CD8-positive, alpha-beta memory T cell (primary cell): ENCODE data around the gene PIK3CD. TPM values are rescaled to one million over a fixed set of nuclear protein-coding genes. Genes with fewer than 3 reads are reported as not detected.
A peak's percentile ranks its signal among the peaks of the same experiment; 100 is the strongest.
"Not testable (repeated sequence)": the region's sequence is repeated elsewhere in the genome, so short reads cannot be mapped to it uniquely, and the experiment has no call there.

Experiments used
- CTCF ChIA-PET: fragments of 350-600 bp; sonication (Branson Sonifier 250); formaldehyde crosslinking; loops from one replicate; lab custom pipeline; 2021; ENCODE audit warnings: antibody characterized with exemption; lab: Charles Lee
- POLR2A ChIA-PET: fragments of 350-600 bp; sonication (Branson Sonifier 250); formaldehyde crosslinking; loops from one replicate; lab custom pipeline; 2021; ENCODE audit warnings: antibody characterized with exemption; lab: Charles Lee
- DNase-seq, 5 donors: peaks; one replicate each; pipeline versions ENCODE4 v3.0.0 to v3.0.0-alpha.2; 2020 to 2022; ENCODE audit warnings: mixed read lengths in 1 of 5
- H3K27ac ChIP-seq: one replicate; pipeline ENCODE4 v1.7.0; 2013; ENCODE audit warnings: low read depth, mild to moderate bottlenecking, low read length, moderate library complexity
- H3K27me3 ChIP-seq: 2 replicates; pipeline ENCODE4 v1.7.0; 2013; ENCODE audit warnings: low read length, mild to moderate bottlenecking; ENCODE audit not compliant: insufficient read depth, poor library complexity, severe bottlenecking
- H3K36me3 ChIP-seq: 2 replicates; pipeline ENCODE4 v1.7.0; 2013; ENCODE audit warnings: mild to moderate bottlenecking, low read length, moderate library complexity; ENCODE audit not compliant: insufficient read depth
- H3K4me1 ChIP-seq: 2 replicates; pipeline ENCODE4 v1.7.0; 2013; ENCODE audit warnings: mild to moderate bottlenecking, low read length, moderate library complexity; ENCODE audit not compliant: insufficient read depth
- H3K4me3 ChIP-seq: 2 replicates; pipeline ENCODE4 v1.7.0; 2013; ENCODE audit warnings: mild to moderate bottlenecking, low read length
- H3K9me3 ChIP-seq: 2 replicates; pipeline ENCODE4 v1.7.0; 2013; ENCODE audit warnings: mild to moderate bottlenecking, low read length
- H3K27ac Mint-ChIP-seq, 8 donors: one replicate each; pipeline ENCODE4 v1.8.0; 2020 to 2021; ENCODE audit warnings: mixed read lengths in 8 of 8, mild to moderate bottlenecking in 6 of 8, inconsistent platforms in 3 of 8, moderate library complexity in 3 of 8
- H3K27me3 Mint-ChIP-seq, 2 donors: one replicate each; pipeline ENCODE4 v1.8.0; 2020 to 2021; ENCODE audit warnings: mixed read lengths in 2 of 2, mild to moderate bottlenecking in 1 of 2, moderate library complexity in 1 of 2
- H3K36me3 Mint-ChIP-seq, 3 donors: one replicate each; pipeline ENCODE4 v1.8.0; 2020 to 2021; ENCODE audit warnings: mixed read lengths in 3 of 3, inconsistent platforms in 1 of 3, mild to moderate bottlenecking in 1 of 3
- H3K4me1 Mint-ChIP-seq, 3 donors: one replicate each; pipeline ENCODE4 v1.8.0; 2020 to 2021; ENCODE audit warnings: mixed read lengths in 3 of 3, inconsistent platforms in 1 of 3, mild to moderate bottlenecking in 1 of 3
- H3K4me3 Mint-ChIP-seq, 7 donors: one replicate each; pipeline ENCODE4 v1.8.0; 2020 to 2021; ENCODE audit warnings: mixed read lengths in 7 of 7, mild to moderate bottlenecking in 6 of 7, moderate library complexity in 4 of 7, inconsistent platforms in 2 of 7
- H3K9me3 Mint-ChIP-seq, 5 donors: one replicate each; pipeline ENCODE4 v1.8.0; 2020 to 2022; ENCODE audit warnings: mixed read lengths in 5 of 5, mild to moderate bottlenecking in 3 of 5, moderate library complexity in 2 of 5, inconsistent platforms in 1 of 5
- polyA plus RNA-seq: library from polyadenylated mRNA; unstranded; fragments of 300-500 nt; fragmentation: Illumina TruSeq; gene quantifications from one replicate; pipeline ENCODE4 v1.2.3, GENCODE V29; 2021
- total RNA-seq, 2 experiments: library from RNA; stranded (reverse); gene quantifications; one replicate each; pipeline ENCODE4 v1.2.3, GENCODE V29; 2021

PIK3CD gene
- total and polyA plus RNA-seq, 3 experiments from 2014 or later = 109 to 165 (median 157) TPM

DNA sequence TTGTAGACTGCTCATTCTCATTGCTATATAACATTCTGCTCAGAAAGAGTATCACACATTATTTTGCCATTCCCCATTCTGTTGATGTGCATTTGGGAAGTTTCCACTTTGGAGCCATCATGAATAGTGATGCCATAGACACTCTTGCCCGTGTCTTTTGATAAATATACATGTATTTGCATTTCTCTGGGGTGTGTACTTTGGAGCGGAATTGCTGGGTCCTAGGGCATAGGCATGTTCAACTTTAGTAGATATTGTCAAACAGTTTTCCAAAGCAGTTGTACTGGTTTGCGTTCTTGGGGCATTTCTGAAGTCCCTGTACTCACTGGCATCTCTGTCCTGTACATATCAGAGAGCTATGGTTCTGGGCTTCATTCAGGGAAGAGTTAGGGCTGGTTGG lies 52.1 kb downstream of the PIK3CD start:
- POLR2A ChIA-PET = interaction anchor here (0.9 kb wide), 1 partner anchor 75 kb away, joined by 3 read pairs; no protein-coding TSS in a partner anchor
- peaks cover 62 to 87% (median 78%) of the 10 kb centered on the region in 3 donors for H3K4me1 Mint-ChIP-seq

DNA sequence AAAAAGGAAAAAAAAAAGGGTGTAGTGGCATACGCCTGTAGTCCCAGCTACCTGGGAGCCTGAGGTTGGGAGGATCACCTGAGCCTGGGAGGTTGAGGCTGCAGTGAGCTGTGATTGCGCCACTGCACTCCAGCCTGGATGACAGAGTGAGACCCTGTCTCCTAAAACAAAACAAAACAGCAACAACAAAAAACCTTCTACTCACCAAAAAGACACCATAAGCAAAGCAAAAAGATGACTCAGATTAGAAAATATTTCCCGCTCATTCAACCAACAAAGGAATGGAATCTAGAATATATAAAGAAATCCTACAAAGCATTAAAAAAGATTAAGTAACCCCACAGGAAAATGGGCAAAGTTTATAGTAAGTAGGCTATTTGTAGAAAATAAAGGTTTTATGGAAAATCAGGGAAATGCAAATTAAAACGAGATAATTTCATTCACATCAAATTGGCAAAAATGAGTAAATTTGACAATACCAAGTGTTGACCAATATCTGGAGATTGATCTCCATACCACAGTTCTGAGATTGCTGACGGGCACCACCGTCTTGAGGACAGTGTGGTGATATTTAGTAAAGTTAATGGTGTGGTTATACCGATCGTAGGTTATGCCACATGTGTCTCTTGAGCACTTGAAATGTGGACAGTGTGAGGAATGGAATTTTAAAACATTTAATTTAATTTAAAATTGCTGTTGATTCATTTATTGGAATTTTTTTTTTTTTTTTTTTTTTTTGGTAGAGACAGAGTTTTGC lies 54.0 kb downstream of the PIK3CD start:
- Histone ChIP-seq H3K36me3 (peaks cover 10% of the 10 kb centered on the region), H3K4me1 (peaks cover 46% of the 10 kb centered on the region), H3K27ac (no peak overlapping the region), H3K27me3 (no peaks in the 10 kb centered on the region), H3K9me3 (no peaks in the 10 kb centered on the region), H3K4me3 (no peak overlapping the region)
- Mint-ChIP-seq H3K4me1 (peaks cover 62 to 80% (median 65%) of the 10 kb centered on the region in 3 donors), H3K4me3 (peak overlapping the region in 6 of 7 donors; percentile 21 to 73 (median 52)), H3K9me3 (no peaks in the 10 kb centered on the region), H3K27ac (peak overlapping the region; percentile 20 to 93 (median 79)), H3K36me3 (peaks cover 9 to 58% (median 16%) of the 10 kb centered on the region in 3 donors), H3K27me3 (no peaks in the 10 kb centered on the region)
- POLR2A ChIA-PET = interaction anchor here (0.6 to 1.0 kb wide), 3 partner anchors 8 to 535 kb away, joined by 3 to 7 read pairs (median 7); no protein-coding TSS in a partner anchor
- DNase-seq = no peak
- CTCF ChIA-PET = interaction anchor here (1.3 to 1.6 kb wide), 2 partner anchors 16 to 79 kb away, joined by 3 to 6 read pairs; no protein-coding TSS in a partner anchor

More for the DNA sequence above, 52.1 kb downstream of the PIK3CD start:
- Histone ChIP-seq H3K27me3 (no peaks in the 10 kb centered on the region), H3K27ac (no peak overlapping the region), H3K4me1 (peaks cover 49% of the 10 kb centered on the region), H3K4me3 (no peak overlapping the region), H3K36me3 (peaks cover 4% of the 10 kb centered on the region), H3K9me3 (no peaks in the 10 kb centered on the region)
- CTCF ChIA-PET = interaction anchor here (1.2 to 3.4 kb wide), 8 partner anchors 8 to 77 kb away, joined by 3 to 35 read pairs (median 6); no protein-coding TSS in a partner anchor
- Mint-ChIP-seq H3K9me3 (no peaks in the 10 kb centered on the region), H3K36me3 (peaks cover 6 to 60% (median 13%) of the 10 kb centered on the region in 3 donors), H3K27me3 (peaks cover 0 to 1% of the 10 kb centered on the region in 2 donors), H3K27ac (peak overlapping the region; percentile 68 to 91 (median 78)), H3K4me3 (peak overlapping the region; percentile 14 to 77 (median 37))
- DNase-seq = no peak

DNA sequence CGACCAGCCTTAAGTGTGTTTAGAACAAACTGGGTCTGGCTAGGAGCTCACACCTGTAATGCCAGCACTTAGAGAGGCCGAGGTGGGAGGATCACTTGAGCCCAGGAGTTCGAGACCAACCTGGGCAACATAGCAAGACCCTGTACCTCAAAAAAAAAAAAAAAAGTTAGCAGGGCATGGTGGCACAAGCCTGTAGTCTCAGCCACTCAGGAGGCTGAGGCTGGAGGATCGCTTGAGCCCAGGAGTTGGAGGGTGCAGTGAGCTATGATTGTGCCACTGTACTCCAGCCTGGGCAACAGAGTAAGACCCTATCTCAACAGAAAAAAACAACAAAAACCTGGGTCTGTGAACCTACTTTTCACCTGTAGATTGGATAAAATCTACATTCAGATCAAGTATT lies 54.6 kb downstream of the PIK3CD start:
- ChIA-PET CTCF (interaction anchor here (1.2 to 1.3 kb wide), 2 partner anchors 9 to 79 kb away, joined by 3 to 4 read pairs; no protein-coding TSS in a partner anchor), POLR2A (no interaction called here)
- Mint-ChIP-seq H3K4me1 (peaks cover 55 to 79% (median 59%) of the 10 kb centered on the region in 3 donors), H3K27me3 (no peaks in the 10 kb centered on the region), H3K27ac (peak overlapping the region in 6 of 8 donors; percentile 14 to 71 (median 60)), H3K9me3 (no peaks in the 10 kb centered on the region), H3K36me3 (peaks cover 3 to 57% (median 11%) of the 10 kb centered on the region in 3 donors), H3K4me3 (peak overlapping the region in 1 of 7 donors; percentile 41)
- Histone ChIP-seq H3K9me3 (no peaks in the 10 kb centered on the region), H3K4me1 (peaks cover 46% of the 10 kb centered on the region), H3K4me3 (no peak overlapping the region), H3K27ac (no peak overlapping the region), H3K36me3 (peaks cover 10% of the 10 kb centered on the region), H3K27me3 (no peaks in the 10 kb centered on the region)
- no peak for DNase-seq

DNA sequence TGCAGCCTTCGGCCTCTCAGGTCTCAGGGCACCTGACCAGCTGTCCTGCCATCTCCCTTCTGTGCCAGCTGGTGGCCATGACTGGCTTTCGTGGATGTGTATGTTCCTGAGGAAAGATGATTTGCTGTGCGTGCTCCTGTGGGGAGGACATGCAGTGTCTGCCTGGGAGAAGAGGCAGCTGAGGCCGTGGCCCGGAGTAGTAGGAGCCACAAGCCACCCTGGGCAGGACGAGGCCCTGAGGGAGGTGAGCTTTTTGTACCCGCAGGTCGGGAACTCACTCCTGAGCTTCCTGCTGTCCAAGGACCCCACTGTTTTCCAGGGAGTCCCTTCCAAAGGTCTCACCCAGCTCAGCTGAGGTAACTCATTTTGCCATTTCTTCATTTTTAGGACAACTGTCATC lies 58.5 kb downstream of the PIK3CD start:
- Histone ChIP-seq H3K4me1 (peaks cover 48% of the 10 kb centered on the region), H3K4me3 (no peak overlapping the region), H3K9me3 (no peaks in the 10 kb centered on the region), H3K36me3 (peaks cover 16% of the 10 kb centered on the region), H3K27me3 (no peaks in the 10 kb centered on the region), H3K27ac (no peak overlapping the region)
- ChIA-PET CTCF (interaction anchor here (1.2 to 2.6 kb wide), 3 partner anchors 11 to 83 kb away, joined by 3 to 13 read pairs (median 8); no protein-coding TSS in a partner anchor), POLR2A (no interaction called here)
- Mint-ChIP-seq H3K9me3 (no peaks in the 10 kb centered on the region), H3K36me3 (peaks cover 3 to 61% (median 10%) of the 10 kb centered on the region in 3 donors), H3K27ac (peak overlapping the region in 6 of 8 donors; percentile 53 to 88 (median 79)), H3K27me3 (no peaks in the 10 kb centered on the region), H3K4me3 (peak overlapping the region in 1 of 7 donors; percentile 34), H3K4me1 (peaks cover 41 to 77% (median 48%) of the 10 kb centered on the region in 3 donors)
- no peak for DNase-seq

DNA sequence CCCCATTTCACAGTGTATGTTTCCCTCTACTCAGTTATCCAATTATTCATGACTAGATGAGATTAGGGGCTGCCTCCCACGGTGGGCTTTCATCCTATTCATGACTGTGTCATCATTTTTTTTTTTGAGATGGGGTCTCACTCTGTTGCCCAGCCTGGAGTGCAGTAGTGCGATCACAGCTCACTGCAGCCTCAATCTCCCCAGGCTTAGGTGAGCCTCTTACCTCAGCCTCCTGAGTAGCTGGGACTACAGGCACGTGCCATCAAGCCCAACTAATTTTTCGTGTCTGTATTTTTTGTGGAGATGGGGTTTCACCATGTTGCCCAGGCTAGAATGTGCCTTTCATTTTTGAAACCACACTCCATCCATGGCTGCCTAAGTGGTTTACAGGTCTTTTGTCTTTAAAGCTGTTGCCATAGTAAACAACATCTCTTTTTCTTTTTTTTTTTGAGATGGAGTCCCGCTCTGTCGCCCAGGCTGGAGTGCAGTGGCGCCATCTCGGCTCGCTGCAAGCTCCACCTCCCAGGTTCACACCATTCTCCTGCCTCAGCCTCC lies 60.0 kb downstream of the PIK3CD start:
- H3K4me3 ChIP-seq = no peak overlapping the region
- Mint-ChIP-seq H3K27me3 (no peaks in the 10 kb centered on the region), H3K36me3 (peaks cover 3 to 65% (median 12%) of the 10 kb centered on the region in 3 donors), H3K27ac (peak overlapping the region; percentile 26 to 93 (median 76)), H3K9me3 (no peaks in the 10 kb centered on the region), H3K4me1 (peaks cover 37 to 71% (median 41%) of the 10 kb centered on the region in 3 donors), H3K4me3 (peak overlapping the region in 2 of 7 donors; percentile 23 to 60)
- DNase-seq = peak in 1 of 5 donors; percentile 50
- peaks cover 51% of the 10 kb centered on the region for H3K4me1 ChIP-seq
- no peak overlapping the region for H3K27ac ChIP-seq
- ChIA-PET POLR2A (interaction anchor here (0.7 to 1.2 kb wide), 2 partner anchors 10 to 59 kb away, joined by 3 to 18 read pairs; no protein-coding TSS in a partner anchor), CTCF (interaction anchor here (0.8 to 20.4 kb wide), 7 partner anchors 9 to 96 kb away, joined by 3 to 280 read pairs (median 4); no protein-coding TSS in a partner anchor)
- H3K27me3 ChIP-seq = no peaks in the 10 kb centered on the region
- peaks cover 21% of the 10 kb centered on the region for H3K36me3 ChIP-seq
- H3K9me3 ChIP-seq = no peaks in the 10 kb centered on the region

DNA sequence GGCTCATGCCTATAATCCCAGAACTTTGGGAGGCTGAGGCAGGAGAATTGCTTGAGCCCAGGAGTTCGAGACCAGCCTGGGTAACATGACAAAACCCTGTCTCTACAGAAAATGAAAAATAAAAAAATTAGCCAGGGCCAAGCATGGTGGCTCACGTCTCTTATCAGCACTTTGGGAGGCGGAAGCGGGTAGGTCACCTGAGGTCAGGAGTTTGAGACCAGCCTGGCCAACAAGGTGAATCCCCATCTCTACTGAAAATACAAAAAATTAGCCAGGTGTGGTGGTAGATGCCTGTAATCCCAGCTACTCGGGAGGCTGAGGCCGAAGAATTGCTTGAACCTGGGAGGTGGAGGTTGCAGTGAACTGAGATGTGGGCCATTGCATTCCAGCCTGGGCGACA lies 61.2 kb downstream of the PIK3CD start:
- H3K4me3 ChIP-seq, H3K9me3 Mint-ChIP-seq, H3K4me3 Mint-ChIP-seq, H3K27ac ChIP-seq, DNase-seq, H3K27me3 Mint-ChIP-seq, H3K9me3 ChIP-seq, H3K27me3 ChIP-seq: not testable (repeated sequence)
- H3K27ac Mint-ChIP-seq = peak overlapping the region in 6 of 8 donors; percentile 47 to 91 (median 69)
- CTCF ChIA-PET = interaction anchor here (0.8 to 20.4 kb wide), 4 partner anchors 8 to 85 kb away, joined by 3 to 280 read pairs (median 6); no protein-coding TSS in a partner anchor
- Histone ChIP-seq H3K36me3 (peaks cover 29% of the 10 kb centered on the region), H3K4me1 (peaks cover 54% of the 10 kb centered on the region)
- H3K4me1 Mint-ChIP-seq = peaks cover 35 to 70% (median 37%) of the 10 kb centered on the region in 3 donors
- POLR2A ChIA-PET = interaction anchor here (5.5 kb wide), 1 partner anchor 60 kb away, joined by 98 read pairs; the partner anchor contains the start of gene PIK3CD
- peaks cover 3 to 70% (median 19%) of the 10 kb centered on the region in 3 donors for H3K36me3 Mint-ChIP-seq

DNA sequence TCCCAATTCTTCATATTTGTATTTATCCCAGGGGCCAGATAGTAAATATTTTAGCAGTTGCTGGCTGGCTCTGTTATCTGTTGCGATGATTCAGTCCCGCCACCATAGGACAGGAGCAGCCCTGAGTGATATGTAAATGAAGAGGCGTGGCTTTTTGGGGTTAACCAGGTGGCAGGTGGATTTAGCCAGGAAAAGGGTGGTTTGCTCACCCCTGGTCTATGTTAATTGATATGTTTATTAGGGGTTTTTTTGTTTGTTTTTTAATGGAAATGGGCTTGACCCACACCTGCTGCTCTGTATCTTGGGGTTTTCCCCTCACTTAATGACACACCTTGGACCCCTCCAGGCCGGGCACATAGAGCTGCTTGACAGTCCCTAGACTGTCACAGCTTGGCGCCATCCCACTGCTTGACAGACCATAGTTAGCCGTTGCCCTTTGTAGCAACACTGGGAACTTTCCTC lies 62.8 kb downstream of the PIK3CD start:
- Histone ChIP-seq H3K4me1 (peaks cover 69% of the 10 kb centered on the region), H3K9me3 (no peaks in the 10 kb centered on the region), H3K36me3 (peaks cover 38% of the 10 kb centered on the region), H3K27me3 (no peaks in the 10 kb centered on the region), H3K27ac (peak overlapping the region; percentile 20), H3K4me3 (peak overlapping the region; percentile 12)
- Mint-ChIP-seq H3K27ac (peak overlapping the region; percentile 88 to 94 (median 93)), H3K9me3 (no peaks in the 10 kb centered on the region), H3K36me3 (peaks cover 7 to 75% (median 20%) of the 10 kb centered on the region in 3 donors), H3K4me3 (peak overlapping the region; percentile 60 to 92 (median 71)), H3K27me3 (peaks cover 0 to 3% of the 10 kb centered on the region in 2 donors), H3K4me1 (peaks cover 39 to 77% (median 45%) of the 10 kb centered on the region in 3 donors)
- ChIA-PET POLR2A (interaction anchor here (0.9 to 5.5 kb wide), 6 partner anchors 9 to 88 kb away, joined by 3 to 98 read pairs (median 7); partner anchors contain the start of gene PIK3CD), CTCF (interaction anchor here (0.9 to 20.4 kb wide), 7 partner anchors 11 to 99 kb away, joined by 3 to 280 read pairs (median 33); partner anchors contain the start of gene PIK3CD)
- peak in 4 of 5 donors; percentile 35 to 68 (median 51) for DNase-seq
